ENCODE results near the gene TMIGD1.

Gene TMIGD1

GRCh38 chr17:30290696-30291542 lies 42.9 kb downstream of the TMIGD1 start:
- DNase-seq (ENCODE audit: low spot score), result no peak

- DNase-seq (ENCODE audit: low spot score), result no peak
These were observed 43.8 kb downstream of the TMIGD1 start for GRCh38 chr17:30290077-30290476.

GRCh38 chr17:30279156-30279555 lies 54.7 kb downstream of the TMIGD1 start:
- DNase-seq (ENCODE audit: low spot score), result no peak

GRCh38 chr17:30278032-30278431 lies 55.8 kb downstream of the TMIGD1 start:
- peak; percentile 22 for DNase-seq (ENCODE audit: low spot score)

GRCh38 chr17:30275911-30276310 lies 57.9 kb downstream of the TMIGD1 start:
- no peak for DNase-seq (ENCODE audit: low spot score)

GRCh38 chr17:30274887-30275286 lies 59.0 kb downstream of the TMIGD1 start:
- DNase-seq (ENCODE audit: low spot score), result no peak

- DNase-seq (ENCODE audit: low spot score), result no peak
These were observed 60.5 kb downstream of the TMIGD1 start for GRCh38 chr17:30273373-30273772.

- DNase-seq (ENCODE audit: low spot score), result no peak
These were observed 62.8 kb downstream of the TMIGD1 start for GRCh38 chr17:30271102-30271501.

GRCh38 chr17:30267625-30268024 lies 66.2 kb downstream of the TMIGD1 start:
- no peak for DNase-seq (ENCODE audit: low spot score)
